SK-N-DZ (cell line): ENCODE results near the gene ADAT1.
A peak's percentile ranks its signal among the peaks of the same experiment; 100 is the strongest.

Source experiments
- DNase-seq: peaks from one replicate; pipeline ENCODE4 v3.0.0-alpha.2; 2015; ENCODE audit warnings: low spot score

The ADAT1 gene

DNA sequence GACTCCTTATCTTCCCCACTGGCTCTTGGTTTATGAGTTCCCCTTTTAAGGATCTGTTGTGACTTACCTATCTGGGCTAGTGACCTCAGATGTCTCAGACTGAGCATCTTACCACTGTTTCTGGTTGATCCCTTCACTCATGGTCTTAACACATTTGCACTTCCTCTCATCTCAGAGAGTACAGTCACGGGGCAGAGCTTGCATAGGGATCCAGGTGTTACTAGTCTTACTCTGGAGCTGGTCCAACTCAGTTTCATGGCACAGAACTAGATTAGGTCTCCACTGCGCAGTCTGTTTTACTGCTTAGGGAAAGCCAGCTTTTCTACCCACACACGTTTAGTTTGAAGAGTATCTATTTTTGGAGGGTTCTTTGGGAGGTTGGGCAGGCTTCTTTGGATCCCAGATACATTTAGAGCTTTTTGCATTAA, 46.7 kb downstream of the ADAT1 start:
- no peak for DNase-seq

DNA sequence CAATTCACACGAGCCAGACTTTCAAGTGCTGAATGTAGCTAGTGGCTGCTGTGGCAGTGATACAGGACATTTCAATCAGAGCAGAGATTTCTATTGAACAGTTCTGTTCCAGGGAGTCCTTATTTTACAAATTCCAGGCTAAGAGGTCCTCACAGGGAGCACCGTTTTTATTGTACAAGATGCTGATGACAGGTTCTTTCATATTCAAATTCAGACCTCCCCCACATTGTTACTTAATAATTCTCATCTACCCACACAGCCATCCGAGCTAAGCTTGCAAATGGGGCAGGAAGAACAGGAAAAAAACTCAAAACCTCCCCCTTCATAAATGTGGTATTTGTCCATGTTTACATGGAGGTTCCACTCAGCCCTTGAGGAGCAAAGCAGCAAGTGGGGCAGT, 47.1 kb downstream of the ADAT1 start:
- DNase-seq, result no peak

DNA sequence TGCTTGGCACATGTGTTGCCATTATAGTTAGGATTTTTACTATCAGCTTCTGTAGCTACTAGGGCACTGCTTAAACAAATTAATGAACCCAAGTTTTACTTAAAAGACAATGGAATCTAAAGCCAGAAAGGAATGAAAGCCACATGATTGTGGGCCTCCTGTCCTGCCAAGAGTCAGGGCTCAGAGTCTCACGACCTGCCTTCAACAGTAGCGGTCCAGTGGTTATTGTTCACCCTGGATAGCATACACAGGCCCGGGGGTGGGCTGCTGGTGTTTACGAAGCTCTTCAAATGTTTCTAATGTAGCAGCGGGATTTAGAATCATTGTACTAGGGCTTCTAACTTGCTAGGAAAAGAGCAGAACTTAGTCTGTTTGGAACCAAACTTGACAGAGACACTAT, 49.1 kb downstream of the ADAT1 start:
- no peak for DNase-seq

- no peak for DNase-seq
Measured at GRCh38 chr16:75572864-75573542, 50.1 kb downstream of the ADAT1 start.

- DNase-seq, result no peak
Measured at GRCh38 chr16:75570396-75571065, 52.5 kb downstream of the ADAT1 start.

- no peak for DNase-seq
Measured at GRCh38 chr16:75567911-75568310, 55.2 kb downstream of the ADAT1 start.

DNA sequence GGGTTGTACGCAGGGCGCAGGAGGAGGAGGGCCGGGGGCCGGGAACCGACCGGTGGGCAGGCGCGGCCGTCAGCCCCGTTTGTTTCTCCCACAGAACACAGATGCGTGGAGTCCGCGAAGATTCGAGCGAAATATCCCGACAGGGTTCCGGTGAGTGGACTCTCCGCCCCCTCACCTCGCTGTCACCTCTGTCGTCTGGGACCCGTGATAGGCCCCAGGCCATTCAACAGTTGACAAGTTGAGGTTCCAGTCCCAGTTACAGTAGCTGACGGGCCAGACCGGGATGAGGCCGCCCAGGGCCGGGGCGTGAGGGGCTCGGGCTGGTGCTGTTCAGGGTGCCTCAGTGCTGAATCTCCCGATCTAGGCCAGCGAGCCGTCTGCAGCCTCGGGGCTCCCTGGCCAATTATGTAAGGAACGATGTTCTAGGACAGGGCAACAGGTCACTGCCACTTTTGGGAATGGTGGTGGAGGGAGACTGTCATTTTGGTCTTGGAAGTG, 56.3 kb downstream of the ADAT1 start:
- DNase-seq, result no peak

DNA sequence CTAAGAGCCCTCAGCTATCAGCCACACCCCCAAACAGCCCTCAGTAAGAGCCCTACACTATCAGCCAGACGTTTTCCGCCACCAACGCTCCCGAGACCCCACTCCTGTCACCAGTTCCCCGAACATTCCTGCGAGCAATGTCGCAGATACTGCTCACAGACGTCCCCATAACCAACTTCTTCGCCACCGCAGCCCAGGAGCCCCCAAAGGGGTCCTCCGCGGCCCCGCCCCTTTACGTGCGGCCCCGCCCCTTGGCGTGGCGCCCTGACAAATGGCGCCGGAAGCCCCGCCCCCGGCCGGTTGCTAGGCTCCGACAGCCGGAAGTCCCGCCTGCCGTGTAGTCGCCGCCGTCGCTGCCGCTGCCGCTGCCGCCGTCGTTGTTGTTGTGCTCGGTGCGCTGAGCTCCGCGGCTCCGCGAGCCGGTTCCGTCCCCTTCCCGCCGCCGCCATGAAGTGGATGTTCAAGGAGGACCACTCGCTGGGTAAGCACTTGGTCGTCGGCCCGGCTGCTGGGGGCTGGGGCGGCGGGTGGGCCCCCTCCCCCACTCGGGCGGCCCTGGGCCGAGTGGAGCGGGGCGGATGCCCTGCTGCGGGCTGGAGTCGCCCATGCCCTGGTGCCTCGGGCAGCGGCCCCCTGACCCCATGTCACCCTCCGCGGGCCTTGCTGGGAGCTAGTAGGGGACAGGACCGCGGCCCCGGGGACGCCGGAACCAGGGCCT, 56.9 kb downstream of the ADAT1 start, which contains the start of gene GABARAPL2:
Gene GABARAPL2, plus strand, starts transcription at position 340 of the 718 bp plus-strand sequence. Its CDS starts 108 bp downstream, at position 448.
- peak; percentile 90 for DNase-seq

DNA sequence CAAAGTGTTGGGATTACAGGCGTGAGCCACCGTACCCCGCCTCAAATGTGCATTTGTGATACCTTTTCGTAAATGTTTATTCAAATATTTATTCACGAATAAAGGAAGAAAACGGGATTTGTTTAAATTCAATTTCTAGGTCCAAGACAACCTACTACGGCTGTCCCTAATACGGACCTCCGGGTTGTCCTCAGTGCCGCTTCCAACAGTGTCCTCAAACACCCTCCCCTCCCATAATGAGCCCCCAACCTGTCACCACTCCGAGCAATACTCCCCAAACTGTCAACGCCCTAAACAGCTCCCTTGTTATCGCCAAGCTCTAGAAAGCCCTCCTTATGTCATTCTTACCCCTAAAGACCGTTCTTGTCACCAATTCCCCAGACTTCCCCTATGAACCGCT, 57.4 kb downstream of the ADAT1 start:
- DNase-seq, result no peak

- peak; percentile 27 for DNase-seq
Measured at GRCh38 chr16:75559564-75560372, 63.3 kb downstream of the ADAT1 start.

DNA sequence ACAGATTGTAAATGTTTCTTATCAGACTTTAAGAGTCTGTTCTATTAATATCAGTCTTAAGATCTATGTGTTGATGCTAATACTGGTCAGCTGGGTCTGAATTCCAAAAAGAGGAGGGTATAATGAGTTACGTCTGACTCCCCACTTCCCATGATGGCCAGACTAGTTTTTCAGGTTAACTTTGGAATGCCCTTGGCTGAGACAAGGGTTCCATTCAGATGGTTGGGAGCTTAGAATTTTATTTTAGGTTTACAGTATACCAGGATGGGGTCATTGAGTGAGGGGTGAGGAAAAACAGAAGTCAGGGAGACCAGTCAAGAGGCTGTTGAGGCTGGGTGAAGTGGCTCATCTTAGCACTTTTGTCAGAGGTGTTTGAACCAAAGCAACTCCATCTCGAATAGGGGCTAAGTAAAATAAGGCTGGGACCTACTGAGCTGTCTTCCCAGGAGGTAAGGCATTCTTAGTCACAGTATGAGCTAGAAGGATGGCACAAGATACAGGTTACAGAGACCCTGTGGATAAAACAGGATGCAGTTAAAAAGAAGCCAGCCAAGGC, 64.2 kb downstream of the ADAT1 start:
- no peak for DNase-seq

GRCh38 chr16:75556431-75556950, 66.6 kb downstream of the ADAT1 start:
- DNase-seq, result no peak

GRCh38 chr16:75555707-75556430, 67.2 kb downstream of the ADAT1 start, which contains the start of gene TMEM231:
TSS of gene TMEM231 (minus strand) at chr16:75556252. CDS start at chr16:75556209, 43 bp downstream.
- peak; percentile 93 for DNase-seq

- peak; percentile 92 for DNase-seq
Measured at GRCh38 chr16:75555213-75555706, 67.8 kb downstream of the ADAT1 start.

- DNase-seq, result no peak
Measured at GRCh38 chr16:75552951-75553350, 70.1 kb downstream of the ADAT1 start.

GRCh38 chr16:75550211-75550662, 72.8 kb downstream of the ADAT1 start:
- no peak for DNase-seq
